ENCODE measurements around the gene KRT8. TPM values are rescaled to one million over a fixed set of nuclear protein-coding genes. Genes with fewer than 3 reads are reported as not detected.

KRT8 gene
- total and polyA plus RNA-seq, 4 donors: 150 to 639 (median 482) TPM

- 0 to 31% methylated on average over 1 of the region's 1 CpG for WGBS, 2 donors
- peaks cover 0 to 43% (median 0%) of the 10 kb centered on the region in 5 donors for H3K4me1 ChIP-seq (ENCODE audit: control insufficient read depth in 5 of 5, insufficient read depth in 5 of 5, low read length in 5 of 5)
- DNase-seq (no peak), ATAC-seq (ENCODE audit: insufficient read depth, low FRiP score) (no peak)
- H3K27me3 ChIP-seq (ENCODE audit: control insufficient read depth in 3 of 3, insufficient read depth in 3 of 3, low read length in 2 of 3): no peaks in the 10 kb centered on the region
- H3K36me3 ChIP-seq (ENCODE audit: control insufficient read depth in 4 of 4, insufficient read depth in 4 of 4, low read length in 4 of 4): no peaks in the 10 kb centered on the region
- peak overlapping the region in 1 of 2 donors; percentile 21 for H3K27ac ChIP-seq (ENCODE audit: low read depth in 1 of 2, low read length in 1 of 2)
- H3K9ac ChIP-seq (ENCODE audit: insufficient read depth in 1 of 2, low read length in 2 of 2): peak overlapping the region in 1 of 2 donors; percentile 54
- H3K4me3 ChIP-seq: no peak overlapping the region
- no peaks in the 10 kb centered on the region for H3K9me3 ChIP-seq (ENCODE audit: control insufficient read depth in 4 of 4, insufficient read depth in 3 of 4, low read length in 3 of 4)
- no peak for TF ChIP-seq CTCF (IDR thresholded peaks at IDR 0.05; ENCODE audit: control extremely low read depth, extremely low read depth)
Observed at GRCh38 chr12:52946334-52946733, 41.5 kb upstream of the KRT8 start.

DNA sequence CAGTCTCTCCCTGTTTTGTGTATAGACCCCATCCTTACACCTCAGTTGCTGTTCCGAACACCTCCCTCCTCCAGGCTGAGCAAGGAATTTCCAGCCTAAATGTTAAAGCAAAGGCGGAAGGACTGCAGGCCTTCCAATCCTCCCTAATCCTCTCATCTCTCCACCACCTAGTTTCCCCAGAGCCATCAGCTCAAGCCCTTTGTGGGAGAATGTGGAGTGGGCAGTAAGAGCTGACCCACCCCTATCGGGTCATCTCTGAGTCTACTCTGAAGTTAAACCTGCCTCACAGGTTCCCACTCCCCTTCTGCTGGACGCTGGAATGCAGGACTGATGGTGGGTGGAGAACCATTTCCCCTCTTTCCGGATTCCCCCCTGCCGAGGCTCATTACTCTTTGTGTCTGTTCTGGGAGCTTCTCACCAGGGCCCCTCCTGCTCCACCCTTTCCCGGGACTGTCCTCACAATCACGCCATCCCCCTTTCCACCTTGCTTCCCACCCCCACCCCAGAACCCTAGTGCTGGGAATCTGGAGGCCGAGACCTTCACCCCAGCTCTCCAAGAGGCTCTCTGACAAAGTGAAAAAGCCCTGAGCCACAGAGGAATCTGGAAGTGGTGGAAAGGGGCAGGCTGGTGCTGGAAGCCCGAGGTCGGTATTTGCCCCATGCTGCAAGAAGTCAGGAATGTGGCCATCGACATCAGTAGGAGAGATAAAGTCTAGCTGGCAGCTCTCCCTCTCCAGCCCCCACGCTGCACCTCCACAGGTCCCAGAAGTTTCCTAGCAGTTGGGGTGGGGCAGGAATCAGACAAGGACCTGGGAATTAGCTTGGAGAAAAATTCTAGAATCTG is 40.7 kb upstream of the KRT8 start:
- no peak overlapping the region for H3K4me3 ChIP-seq
- no peak for TF ChIP-seq CTCF (IDR thresholded peaks at IDR 0.05; ENCODE audit: control extremely low read depth, extremely low read depth)
- no peaks in the 10 kb centered on the region for H3K9me3 ChIP-seq (ENCODE audit: control insufficient read depth in 4 of 4, insufficient read depth in 3 of 4, low read length in 3 of 4)
- peak; percentile 12 for ATAC-seq (ENCODE audit: insufficient read depth, low FRiP score)
- H3K27ac ChIP-seq (ENCODE audit: low read depth in 1 of 2, low read length in 1 of 2): peak overlapping the region in 1 of 2 donors; percentile 50
- no peaks in the 10 kb centered on the region for H3K36me3 ChIP-seq (ENCODE audit: control insufficient read depth in 4 of 4, insufficient read depth in 4 of 4, low read length in 4 of 4)
- no peaks in the 10 kb centered on the region for H3K27me3 ChIP-seq (ENCODE audit: control insufficient read depth in 3 of 3, insufficient read depth in 3 of 3, low read length in 2 of 3)
- H3K9ac ChIP-seq (ENCODE audit: insufficient read depth in 1 of 2, low read length in 2 of 2): peak overlapping the region in 1 of 2 donors; percentile 37
- H3K4me1 ChIP-seq (ENCODE audit: control insufficient read depth in 5 of 5, insufficient read depth in 5 of 5, low read length in 5 of 5): peaks cover 0 to 36% (median 0%) of the 10 kb centered on the region in 5 donors
- peak; percentile 52 to 73 (median 69) for DNase-seq
- 54 to 75% methylated on average over 13 of the region's 13 CpGs for WGBS, 2 donors

- ATAC-seq (ENCODE audit: insufficient read depth, low FRiP score): no peak
- peaks cover 0 to 32% (median 0%) of the 10 kb centered on the region in 5 donors for H3K4me1 ChIP-seq (ENCODE audit: control insufficient read depth in 5 of 5, insufficient read depth in 5 of 5, low read length in 5 of 5)
- H3K36me3 ChIP-seq (ENCODE audit: control insufficient read depth in 4 of 4, insufficient read depth in 4 of 4, low read length in 4 of 4): no peaks in the 10 kb centered on the region
- H3K27me3 ChIP-seq (ENCODE audit: control insufficient read depth in 3 of 3, insufficient read depth in 3 of 3, low read length in 2 of 3): no peaks in the 10 kb centered on the region
- peak overlapping the region in 1 of 2 donors; percentile 37 for H3K9ac ChIP-seq (ENCODE audit: insufficient read depth in 1 of 2, low read length in 2 of 2)
- DNase-seq: no peak
- H3K9me3 ChIP-seq (ENCODE audit: control insufficient read depth in 4 of 4, insufficient read depth in 3 of 4, low read length in 3 of 4): no peaks in the 10 kb centered on the region
- no peak overlapping the region for H3K4me3 ChIP-seq
- TF ChIP-seq CTCF (IDR thresholded peaks at IDR 0.05; ENCODE audit: control extremely low read depth, extremely low read depth): no peak
- peak overlapping the region in 1 of 2 donors; percentile 50 for H3K27ac ChIP-seq (ENCODE audit: low read depth in 1 of 2, low read length in 1 of 2)
- WGBS, 2 donors: 89 to 93% methylated on average over 8 of the region's 8 CpGs
Observed at GRCh38 chr12:52944683-52945388, 40.0 kb upstream of the KRT8 start.

Measured in lung (tissue), 12 donors.